Type B pancreatic cell (in vitro differentiated cells): ENCODE results near the gene HDAC11. TPM values are rescaled to one million over a fixed set of nuclear protein-coding genes. Genes with fewer than 3 reads are reported as not detected.
"Not testable (repeated sequence)": the region's sequence is repeated elsewhere in the genome, so short reads cannot be mapped to it uniquely, and the experiment has no call there.

Experiments used
- DNase-seq: peaks from one replicate; pipeline ENCODE4 v3.0.0; 2021; ENCODE audit warnings: mixed read lengths; ENCODE audit not compliant: unreplicated experiment; ENCODE audit errors: extremely low spot score
- H3K27ac Mint-ChIP-seq: 2 replicates; pipeline ENCODE4 v1.8.0; 2021; ENCODE audit warnings: mild to moderate bottlenecking, mixed read lengths
- H3K27me3 Mint-ChIP-seq: 2 replicates; pipeline ENCODE4 v1.8.0; 2021; ENCODE audit warnings: mixed read lengths
- H3K36me3 Mint-ChIP-seq: 2 replicates; pipeline ENCODE4 v1.8.0; 2021; ENCODE audit warnings: mixed read lengths
- H3K4me1 Mint-ChIP-seq: one replicate; pipeline ENCODE4 v1.8.0; 2021; ENCODE audit warnings: mixed read lengths; ENCODE audit not compliant: unreplicated experiment
- H3K4me3 Mint-ChIP-seq: 2 replicates; pipeline ENCODE4 v1.8.0; 2021; ENCODE audit warnings: mild to moderate bottlenecking, mixed read lengths
- H3K9me3 Mint-ChIP-seq: 2 replicates; pipeline ENCODE4 v1.8.0; 2021; ENCODE audit warnings: mixed read lengths
- CTCF ChIP-seq: fragments of 200-600 bp; sonication (generic); conservative IDR thresholded peaks from 2 replicates; pipeline ENCODE4 v1.5.0; 2021; ENCODE audit warnings: antibody characterized with exemption, mild to moderate bottlenecking
- long read RNA-seq: library from polyadenylated mRNA; unstranded; transcript quantifications from one replicate; pipeline ENCODE4 v2.0.0, GENCODE V29; 2020
- total RNA-seq: library from RNA; stranded (reverse); gene quantifications from 2 replicates; pipeline ENCODE4 v1.2.1, GENCODE V29; 2021; ENCODE audit warnings: low replicate concordance

Gene HDAC11
- total RNA-seq = 21.9 and 26.1 TPM in 2 replicates
- long read RNA-seq, transcript HDAC11-201 (10 exons, 2,960 nt) = major isoform, 18 of 27 reads
- long read RNA-seq, partial matches to known transcripts = 2 of 27 reads
- long read RNA-seq, other reads (novel, unspliced or antisense) = 4 of 27 reads

- Mint-ChIP-seq H3K36me3 (peaks cover 3% of the 10 kb centered on the region), H3K4me3 (peak within 1 kb of the TSS; percentile 93), H3K27me3 (no peaks in the 10 kb centered on the region), H3K9me3 (no peaks in the 10 kb centered on the region), H3K27ac (peak within 1 kb of the TSS; percentile 88), H3K4me1 (peaks cover 34% of the 10 kb centered on the region)
- TF ChIP-seq CTCF = peak; percentile 42
- DNase-seq = peak; percentile 98
These were observed at the start of gene HDAC11 for GRCh38 chr3:13479582-13480339. TSS of gene HDAC11 (plus strand) at chr3:13480306. CDS start at chr3:13480348, 42 bp downstream.

- not testable (repeated sequence) for DNase-seq, H3K36me3 Mint-ChIP-seq, H3K4me1 Mint-ChIP-seq, H3K27me3 Mint-ChIP-seq, H3K9me3 Mint-ChIP-seq, H3K4me3 Mint-ChIP-seq, H3K27ac Mint-ChIP-seq
These were observed 49.7 kb upstream of the HDAC11 start for GRCh38 chr3:13430411-13430875.

GRCh38 chr3:13432093-13432492 is 48.0 kb upstream of the HDAC11 start:
- Mint-ChIP-seq H3K27me3 (no peaks in the 10 kb centered on the region), H3K27ac (no peak overlapping the region)
- TF ChIP-seq CTCF = no peak

GRCh38 chr3:13433912-13434311 is 46.2 kb upstream of the HDAC11 start:
- Mint-ChIP-seq H3K36me3 (no peaks in the 10 kb centered on the region), H3K27ac (no peak overlapping the region), H3K9me3 (no peaks in the 10 kb centered on the region), H3K4me3 (no peak overlapping the region), H3K4me1 (no peaks in the 10 kb centered on the region), H3K27me3 (no peaks in the 10 kb centered on the region)
- TF ChIP-seq CTCF = no peak
- no peak for DNase-seq

More at GRCh38 chr3:13432093-13432492, 48.0 kb upstream of the HDAC11 start:
- Mint-ChIP-seq H3K9me3 (no peaks in the 10 kb centered on the region), H3K4me1 (no peaks in the 10 kb centered on the region), H3K36me3 (no peaks in the 10 kb centered on the region), H3K4me3 (no peak overlapping the region)
- no peak for DNase-seq

GRCh38 chr3:13436213-13436612 is 43.9 kb upstream of the HDAC11 start:
- not testable (repeated sequence) for H3K27ac Mint-ChIP-seq, H3K27me3 Mint-ChIP-seq

GRCh38 chr3:13440204-13440817 is 39.8 kb upstream of the HDAC11 start:
- Mint-ChIP-seq H3K4me3 (no peak overlapping the region), H3K36me3 (no peaks in the 10 kb centered on the region), H3K27ac (no peak overlapping the region)

More at GRCh38 chr3:13436213-13436612, 43.9 kb upstream of the HDAC11 start:
- not testable (repeated sequence) for H3K9me3 Mint-ChIP-seq, DNase-seq, H3K4me3 Mint-ChIP-seq, H3K4me1 Mint-ChIP-seq, H3K36me3 Mint-ChIP-seq

GRCh38 chr3:13442882-13443281 is 37.2 kb upstream of the HDAC11 start:
- H3K27me3 Mint-ChIP-seq, H3K36me3 Mint-ChIP-seq, H3K4me1 Mint-ChIP-seq, DNase-seq, H3K27ac Mint-ChIP-seq, H3K4me3 Mint-ChIP-seq, H3K9me3 Mint-ChIP-seq: not testable (repeated sequence)

More at GRCh38 chr3:13440204-13440817, 39.8 kb upstream of the HDAC11 start:
- Mint-ChIP-seq H3K27me3 (no peaks in the 10 kb centered on the region), H3K4me1 (no peaks in the 10 kb centered on the region), H3K9me3 (no peaks in the 10 kb centered on the region)
- TF ChIP-seq CTCF = no peak
- DNase-seq = no peak
